Uterus (tissue), 4 donors: ENCODE data around the gene TSKU. TPM values are rescaled to one million over a fixed set of nuclear protein-coding genes. Genes with fewer than 3 reads are reported as not detected.

Experiments
- DNase-seq, 2 donors: peaks; one replicate each; pipeline ENCODE4 v3.0.0-alpha.2; 2019 to 2020
- H3K27ac ChIP-seq, 2 donors: fragments of 200-600 bp; sonication (generic); 1 replicate in 1 of 2; 2 replicates in 1 of 2; pipeline ENCODE4 v1.5.1; 2016 to 2018
- H3K27me3 ChIP-seq, 2 donors: fragments of 200-600 bp; sonication (generic); one replicate each; pipeline ENCODE4 v1.5.1; 2018 to 2019; ENCODE audit warnings: control low read depth in 1 of 2
- H3K36me3 ChIP-seq, 2 donors: fragments of 200-600 bp; sonication (generic); one replicate each; pipeline ENCODE4 v1.5.1; 2019; ENCODE audit warnings: control low read depth in 1 of 2
- H3K4me1 ChIP-seq, 2 donors: fragments of 200-600 bp; sonication (generic); one replicate each; pipeline ENCODE4 v1.5.1; 2018 to 2019; ENCODE audit warnings: control low read depth in 1 of 2
- H3K4me3 ChIP-seq, 2 donors: fragments of 200-600 bp; sonication (generic); 1 replicate in 1 of 2; 2 replicates in 1 of 2; pipeline ENCODE4 v1.5.1; 2018 to 2019; ENCODE audit warnings: mild to moderate bottlenecking in 1 of 2
- H3K9me3 ChIP-seq, 2 donors: fragments of 200-600 bp; sonication (generic); one replicate each; pipeline ENCODE4 v1.5.1; 2019; ENCODE audit warnings: control low read depth in 1 of 2
- POLR2A ChIP-seq, 2 donors: fragments of 450-650 bp; IDR thresholded peaks; one replicate each; pipeline ENCODE4 v1.6.1; 2016; ENCODE audit warnings: antibody characterized with exemption in 2 of 2, mild to moderate bottlenecking in 1 of 2, moderate library complexity in 1 of 2
- intact Hi-C: fragments of 100-400 bp; cut with DNase I; formaldehyde crosslinking; loops from one replicate; pipeline ENCODE4 v1.15.1; 2023; ENCODE audit warnings: low total_unique reads
- total RNA-seq, 4 donors: library from RNA; depleted of rRNA in 3 of 4; stranded (reverse); fragments of >200 nt in 3 of 4; gene quantifications; one replicate each; pipeline versions ENCODE4 v1.1.0 to v1.2.4, GENCODE V29; 2014 to 2023
- TF ChIP-seq, protein P1 (sequence below), 4 experiments: fragments of 200-600 bp in 2 of 4; fragments of 450-650 bp in 2 of 4; sonication (generic) in 2 of 4; IDR thresholded peaks; one replicate each; pipeline ENCODE4 v1.5.1; 2016 to 2019; ENCODE audit warnings: antibody characterized with exemption in 4 of 4, mild to moderate bottlenecking in 2 of 4, moderate library complexity in 1 of 4
- donor health status: DM: yes; HTN: yes; CAD: no.

Gene TSKU
- total RNA-seq, 4 donors from 2014 or later = 19.4 to 108 (median 27.4) TPM

DNA sequence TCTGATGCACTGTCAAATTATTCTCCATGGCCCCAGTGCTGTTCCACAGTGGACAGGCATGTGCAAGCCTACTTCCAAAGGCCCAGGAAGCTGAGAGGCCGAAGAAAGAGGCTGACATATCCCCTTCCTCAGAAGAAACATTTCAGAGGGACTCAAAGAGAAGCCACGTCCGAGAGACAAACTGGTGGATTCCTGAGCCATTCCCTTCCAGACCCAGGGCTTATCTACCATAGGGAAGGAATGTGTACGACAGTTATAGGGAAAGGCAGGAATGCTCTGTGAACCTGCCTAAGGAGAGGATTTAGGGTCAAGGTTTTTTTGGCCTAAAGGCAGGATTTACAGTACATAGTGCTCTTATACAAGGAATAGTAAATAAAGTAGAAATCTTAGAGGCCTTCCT is 46.9 kb upstream of the TSKU start:
- no peak overlapping the region for H3K4me3 ChIP-seq
- no peak for DNase-seq
- TF ChIP-seq, protein P1, sequence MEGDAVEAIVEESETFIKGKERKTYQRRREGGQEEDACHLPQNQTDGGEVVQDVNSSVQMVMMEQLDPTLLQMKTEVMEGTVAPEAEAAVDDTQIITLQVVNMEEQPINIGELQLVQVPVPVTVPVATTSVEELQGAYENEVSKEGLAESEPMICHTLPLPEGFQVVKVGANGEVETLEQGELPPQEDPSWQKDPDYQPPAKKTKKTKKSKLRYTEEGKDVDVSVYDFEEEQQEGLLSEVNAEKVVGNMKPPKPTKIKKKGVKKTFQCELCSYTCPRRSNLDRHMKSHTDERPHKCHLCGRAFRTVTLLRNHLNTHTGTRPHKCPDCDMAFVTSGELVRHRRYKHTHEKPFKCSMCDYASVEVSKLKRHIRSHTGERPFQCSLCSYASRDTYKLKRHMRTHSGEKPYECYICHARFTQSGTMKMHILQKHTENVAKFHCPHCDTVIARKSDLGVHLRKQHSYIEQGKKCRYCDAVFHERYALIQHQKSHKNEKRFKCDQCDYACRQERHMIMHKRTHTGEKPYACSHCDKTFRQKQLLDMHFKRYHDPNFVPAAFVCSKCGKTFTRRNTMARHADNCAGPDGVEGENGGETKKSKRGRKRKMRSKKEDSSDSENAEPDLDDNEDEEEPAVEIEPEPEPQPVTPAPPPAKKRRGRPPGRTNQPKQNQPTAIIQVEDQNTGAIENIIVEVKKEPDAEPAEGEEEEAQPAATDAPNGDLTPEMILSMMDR (IDR thresholded peaks at IDR 0.05) = no peak
- no peak for TF ChIP-seq POLR2A (IDR thresholded peaks at IDR 0.05)
- H3K36me3 ChIP-seq = no peaks in the 10 kb centered on the region
- H3K4me1 ChIP-seq = no peaks in the 10 kb centered on the region
- intact Hi-C loops = no loop called here
- no peaks in the 10 kb centered on the region for H3K27me3 ChIP-seq
- H3K27ac ChIP-seq = no peak overlapping the region
- no peaks in the 10 kb centered on the region for H3K9me3 ChIP-seq

DNA sequence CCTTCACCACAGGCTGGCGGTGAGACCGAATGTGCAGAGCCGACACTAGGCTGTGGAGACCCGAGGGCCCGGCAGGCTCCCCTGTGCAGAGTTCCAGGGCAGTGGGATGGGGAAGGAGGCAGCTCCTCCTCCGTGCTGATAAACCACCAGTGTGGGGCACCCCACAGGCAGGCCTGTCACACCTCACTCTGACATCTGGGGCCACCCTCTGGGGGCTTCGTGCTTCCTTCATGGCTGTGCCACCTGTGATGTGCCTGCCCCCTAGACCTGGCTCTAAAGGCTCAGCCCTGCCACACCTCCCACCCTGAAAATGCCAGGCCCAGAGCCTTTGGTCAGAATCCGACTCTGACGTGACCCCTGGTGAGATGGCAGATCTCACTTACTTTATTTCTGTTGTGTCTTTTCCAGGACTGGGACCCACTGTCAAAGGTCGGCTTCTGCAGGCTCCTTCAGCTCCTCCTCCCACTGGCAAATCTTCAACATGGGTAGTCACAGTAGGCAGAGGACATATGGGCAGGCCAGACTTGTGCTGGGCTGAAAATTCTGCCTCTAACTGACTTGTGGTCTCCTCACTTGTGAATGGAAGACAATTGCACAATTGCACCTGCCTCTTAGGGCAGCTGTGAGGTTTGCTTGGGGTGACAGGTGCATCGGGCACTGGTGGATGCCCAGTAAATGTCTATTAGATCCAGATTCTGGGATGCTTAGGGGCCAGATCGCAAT is 46.2 kb upstream of the TSKU start:
- intact Hi-C loops = no loop called here
- no peaks in the 10 kb centered on the region for H3K36me3 ChIP-seq
- H3K4me1 ChIP-seq = no peaks in the 10 kb centered on the region
- TF ChIP-seq, protein P1 (IDR thresholded peaks at IDR 0.05) = no peak
- no peak for TF ChIP-seq POLR2A (IDR thresholded peaks at IDR 0.05)
- H3K4me3 ChIP-seq = no peak overlapping the region
- H3K27ac ChIP-seq = no peak overlapping the region
- H3K27me3 ChIP-seq = no peaks in the 10 kb centered on the region
- DNase-seq = no peak
- no peaks in the 10 kb centered on the region for H3K9me3 ChIP-seq

GRCh38 chr11:76738618-76739240 is 44.4 kb upstream of the TSKU start:
- no peaks in the 10 kb centered on the region for H3K27me3 ChIP-seq
- intact Hi-C loops = no loop called here

DNA sequence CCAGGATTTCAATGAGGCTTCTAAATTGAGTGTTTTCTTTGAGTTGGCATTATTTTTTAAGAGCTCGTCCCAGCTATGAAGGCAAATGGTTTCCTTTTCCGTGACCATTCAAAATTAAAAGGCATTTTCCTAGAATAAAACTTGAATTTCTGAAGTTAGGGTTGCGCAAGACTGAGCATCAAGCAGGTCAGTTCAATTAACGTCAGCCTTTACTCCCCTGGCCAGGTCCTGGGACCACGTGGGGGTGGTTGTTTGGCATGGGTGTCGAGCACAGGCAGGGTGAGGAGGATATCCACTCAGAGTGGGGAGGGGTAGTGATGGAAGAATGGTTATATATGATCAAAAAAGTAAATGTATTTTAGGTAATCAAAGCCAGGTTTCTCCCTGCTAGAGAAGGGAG is 43.4 kb upstream of the TSKU start:
- peak in 1 of 2 donors; percentile 50 for DNase-seq
- Histone ChIP-seq H3K36me3 (no peaks in the 10 kb centered on the region), H3K9me3 (no peaks in the 10 kb centered on the region), H3K4me3 (no peak overlapping the region), H3K4me1 (no peaks in the 10 kb centered on the region), H3K27ac (no peak overlapping the region), H3K27me3 (no peaks in the 10 kb centered on the region)
- intact Hi-C loops = no loop called here
- TF ChIP-seq POLR2A (IDR thresholded peaks at IDR 0.05) = no peak
- TF ChIP-seq, protein P1 (IDR thresholded peaks at IDR 0.05) = no peak

More at GRCh38 chr11:76738618-76739240, 44.4 kb upstream of the TSKU start:
- H3K4me1 ChIP-seq = no peaks in the 10 kb centered on the region
- no peak for TF ChIP-seq POLR2A (IDR thresholded peaks at IDR 0.05)
- TF ChIP-seq, protein P1 (IDR thresholded peaks at IDR 0.05) = no peak
- H3K27ac ChIP-seq = no peak overlapping the region
- H3K9me3 ChIP-seq = no peaks in the 10 kb centered on the region
- DNase-seq = peak in 1 of 2 donors; percentile 21
- H3K4me3 ChIP-seq = no peak overlapping the region
- no peaks in the 10 kb centered on the region for H3K36me3 ChIP-seq

DNA sequence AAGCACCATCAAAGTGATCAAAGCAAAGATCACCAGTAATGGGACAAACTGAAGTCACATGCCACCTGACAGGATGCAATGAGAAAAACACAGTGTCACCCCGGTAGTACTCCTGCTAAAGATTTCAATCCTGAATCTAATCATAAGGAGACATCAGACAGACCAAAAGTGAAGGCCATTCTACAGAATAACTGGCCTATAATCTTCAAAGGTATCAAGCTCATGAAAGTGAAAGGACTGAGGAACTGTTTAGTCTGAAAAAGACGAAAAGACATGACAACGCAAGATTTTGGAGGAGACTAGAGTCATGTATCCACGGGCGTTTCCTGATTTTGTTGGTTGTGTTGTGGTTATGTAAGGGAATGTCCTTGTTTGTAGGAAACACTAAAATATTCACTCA is 42.4 kb upstream of the TSKU start:
- intact Hi-C loops = no loop called here
- Histone ChIP-seq H3K9me3 (no peaks in the 10 kb centered on the region), H3K4me1 (no peaks in the 10 kb centered on the region), H3K4me3 (no peak overlapping the region), H3K27me3 (no peaks in the 10 kb centered on the region), H3K36me3 (no peaks in the 10 kb centered on the region), H3K27ac (no peak overlapping the region)
- no peak for DNase-seq
- TF ChIP-seq POLR2A (IDR thresholded peaks at IDR 0.05) = no peak
- TF ChIP-seq, protein P1 (IDR thresholded peaks at IDR 0.05) = no peak
